RWPE2 (cell line): ENCODE data around the gene EFHD1.
"Not testable (repeated sequence)": the region's sequence is repeated elsewhere in the genome, so short reads cannot be mapped to it uniquely, and the experiment has no call there.

ENCODE experiments used
- ATAC-seq: fragments of 200-7000 bp; cut with Tn5 transposase; 3 replicates; pipeline ENCODE4 v1.9.1; 2021; ENCODE audit warnings: low read depth
- DNase-seq: peaks from one replicate; pipeline ENCODE4 v3.0.0-alpha.2; 2020; ENCODE audit warnings: low spot score
- H3K27ac ChIP-seq: fragments of 450-650 bp; 2 replicates; pipeline ENCODE4 v1.5.1; 2017; ENCODE audit warnings: mild to moderate bottlenecking; ENCODE audit not compliant: poor library complexity, severe bottlenecking
- H3K27me3 ChIP-seq: fragments of 250-450 bp; sonication (Bioruptor Pico); 2 replicates; pipeline ENCODE4 v1.5.1; 2021; ENCODE audit warnings: mild to moderate bottlenecking, moderate library complexity; ENCODE audit not compliant: insufficient read depth, poor library complexity, severe bottlenecking
- H3K36me3 ChIP-seq: fragments of 250-450 bp; sonication (Bioruptor Pico); 2 replicates; pipeline ENCODE4 v1.5.1; 2020; ENCODE audit warnings: low read depth, mild to moderate bottlenecking, moderate library complexity
- H3K4me1 ChIP-seq: fragments of 250-450 bp; sonication (Bioruptor Pico); 2 replicates; pipeline ENCODE4 v1.5.1; 2021; ENCODE audit warnings: mild to moderate bottlenecking, moderate library complexity; ENCODE audit not compliant: insufficient read depth, poor library complexity, severe bottlenecking
- H3K4me3 ChIP-seq: fragments of 250-450 bp; sonication (Bioruptor Pico); 2 replicates; pipeline ENCODE4 v1.5.1; 2021; ENCODE audit warnings: mild to moderate bottlenecking, moderate library complexity; ENCODE audit not compliant: severe bottlenecking
- H3K9me3 ChIP-seq: fragments of 250-450 bp; sonication (Bioruptor Pico); 2 replicates; pipeline ENCODE4 v1.5.1; 2021; ENCODE audit warnings: mild to moderate bottlenecking, moderate library complexity; ENCODE audit not compliant: severe bottlenecking
- CTCF ChIP-seq: fragments of 450-650 bp; IDR thresholded peaks from one replicate; pipeline ENCODE4 v1.5.1; 2017; ENCODE audit warnings: mild to moderate bottlenecking, moderate library complexity; ENCODE audit not compliant: poor library complexity, severe bottlenecking

EFHD1 gene

DNA sequence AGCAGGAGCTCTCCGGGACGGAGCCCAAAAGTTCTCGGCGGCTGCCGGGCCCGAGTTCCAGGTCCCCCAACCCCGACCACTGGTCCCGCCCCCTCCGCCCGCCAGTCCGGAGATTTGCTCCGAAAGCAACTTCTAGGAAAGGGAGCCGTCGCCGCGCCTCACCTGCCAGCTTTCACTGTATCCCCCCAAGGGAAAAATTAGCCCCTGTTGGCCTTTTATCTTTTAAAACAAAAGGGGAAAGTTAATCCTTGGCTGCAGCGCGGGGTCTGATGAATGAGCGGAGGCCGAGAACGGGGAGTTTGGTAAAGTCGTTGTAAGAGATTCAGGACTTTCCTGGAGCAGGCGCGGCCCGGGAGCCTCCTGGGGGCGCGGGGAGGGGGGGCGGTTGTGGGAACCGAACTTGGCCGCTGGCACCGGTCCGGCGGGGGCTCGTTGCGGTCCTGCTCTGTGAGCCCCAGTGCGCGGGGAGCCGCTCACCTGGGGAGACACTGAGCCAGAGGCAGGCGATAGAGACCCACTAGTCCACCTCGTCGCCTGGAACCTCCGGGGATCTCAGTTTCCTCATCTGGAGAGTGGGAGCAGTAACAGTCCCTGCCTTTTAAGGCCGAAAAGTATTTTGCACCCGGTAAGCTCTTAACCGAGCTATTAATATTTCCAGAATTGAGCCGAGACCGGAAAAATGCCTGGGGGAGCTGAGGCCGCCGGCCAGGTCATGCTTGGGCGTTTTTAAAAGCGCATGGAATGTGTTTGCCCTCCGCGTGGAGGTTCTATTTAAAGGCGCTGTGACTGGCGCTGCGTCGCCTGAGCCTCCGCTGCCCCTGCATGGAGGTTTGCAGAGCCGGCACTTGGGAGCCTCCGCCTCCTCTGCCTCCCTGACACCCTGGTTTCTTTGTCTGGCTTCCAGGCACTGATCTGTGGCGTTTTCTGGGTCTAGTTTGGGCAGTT lies 1.1 kb downstream of the EFHD1 start:
- TF ChIP-seq CTCF = no peak
- Histone ChIP-seq H3K27me3 (peaks cover 34% of the 10 kb centered on the region), H3K4me3 (no peak overlapping the region), H3K9me3 (no peaks in the 10 kb centered on the region), H3K4me1 (no peaks in the 10 kb centered on the region), H3K36me3 (no peaks in the 10 kb centered on the region), H3K27ac (no peak overlapping the region)
- ATAC-seq = no peak
- no peak for DNase-seq

GRCh38 chr2:232635376-232635775 lies 2.0 kb downstream of the EFHD1 start:
- H3K9me3 ChIP-seq, H3K4me3 ChIP-seq, H3K4me1 ChIP-seq, ATAC-seq, H3K36me3 ChIP-seq, DNase-seq, H3K27ac ChIP-seq: not testable (repeated sequence)
- H3K27me3 ChIP-seq = peaks cover 34% of the 10 kb centered on the region

- ATAC-seq = no peak
- H3K27me3 ChIP-seq = peaks cover 34% of the 10 kb centered on the region
- no peaks in the 10 kb centered on the region for H3K4me1 ChIP-seq
- no peaks in the 10 kb centered on the region for H3K36me3 ChIP-seq
- DNase-seq = no peak
- H3K27ac ChIP-seq = no peak overlapping the region
- no peak overlapping the region for H3K4me3 ChIP-seq
- H3K9me3 ChIP-seq = no peaks in the 10 kb centered on the region
- no peak for TF ChIP-seq CTCF
Measured at GRCh38 chr2:232635820-232636219, 2.4 kb downstream of the EFHD1 start.

DNA sequence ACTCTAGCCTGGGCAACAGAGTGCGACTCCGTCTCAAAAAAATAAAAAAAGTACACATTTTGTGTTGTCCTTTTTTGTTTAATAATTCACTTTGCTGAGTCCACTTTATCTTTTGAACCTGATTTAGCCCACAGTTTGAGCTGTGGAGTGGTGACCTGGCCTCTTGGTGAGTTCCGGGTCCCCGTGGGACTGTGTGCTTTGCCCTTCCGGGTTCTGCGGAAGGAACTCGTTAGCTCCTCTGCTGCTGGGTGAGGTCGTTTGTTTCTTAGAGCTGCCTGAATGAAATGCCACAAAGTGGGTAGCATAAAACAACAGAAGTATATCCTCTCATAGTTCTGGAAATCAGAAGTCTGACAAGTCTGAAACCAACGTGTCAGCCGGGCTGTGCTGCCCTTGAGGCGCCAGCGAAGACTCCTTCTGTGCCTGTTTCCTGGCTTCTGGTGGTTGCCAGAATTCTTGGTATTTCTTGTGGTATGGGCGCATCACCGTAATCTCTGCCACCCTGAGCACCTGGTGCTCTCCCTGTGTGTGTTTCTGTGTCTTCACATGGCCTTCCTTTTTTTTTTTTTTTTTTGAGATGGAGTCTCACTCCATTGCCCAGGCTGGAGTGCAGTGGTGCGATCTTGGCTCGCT lies 3.5 kb downstream of the EFHD1 start:
- Histone ChIP-seq H3K27ac (no peak overlapping the region), H3K27me3 (peaks cover 33% of the 10 kb centered on the region), H3K4me3 (no peak overlapping the region), H3K9me3 (no peaks in the 10 kb centered on the region), H3K36me3 (no peaks in the 10 kb centered on the region), H3K4me1 (no peaks in the 10 kb centered on the region)
- DNase-seq (no peak), ATAC-seq (no peak)
- no peak for TF ChIP-seq CTCF

DNA sequence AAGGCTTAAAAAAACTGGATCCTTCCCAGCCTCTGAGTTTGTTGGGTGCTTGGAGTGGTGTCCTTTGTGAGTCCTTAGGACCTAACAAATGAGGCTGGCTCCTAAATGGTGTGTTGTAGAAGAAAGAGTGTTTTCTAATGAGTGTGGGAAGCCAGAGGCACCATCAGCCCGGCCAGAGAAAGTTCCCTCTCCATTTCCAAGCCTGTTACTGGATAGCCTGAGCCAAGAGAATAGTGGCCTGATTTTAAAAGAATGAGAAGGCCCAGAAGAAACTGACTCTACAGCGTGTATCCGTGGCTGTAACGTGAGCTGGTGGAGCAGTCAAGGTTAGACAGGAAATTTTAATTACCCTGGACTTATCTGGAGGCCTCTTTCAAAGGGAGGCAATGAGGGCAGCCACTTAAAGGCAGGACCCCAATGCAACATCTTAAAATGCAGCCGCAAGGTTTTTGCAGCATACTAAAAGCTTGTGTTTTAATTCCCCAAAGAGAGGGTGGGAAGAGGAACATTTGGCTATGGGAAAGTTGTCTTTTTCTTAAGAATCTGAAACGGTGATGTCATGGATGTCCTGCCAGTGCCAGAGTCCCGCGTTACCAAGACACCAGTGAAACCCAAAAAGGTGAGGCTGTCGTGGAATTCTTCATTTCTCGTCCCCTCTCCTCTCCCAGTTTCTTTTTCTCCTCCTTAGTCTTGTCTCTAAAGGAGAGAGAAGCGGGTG lies 4.6 kb downstream of the EFHD1 start:
- H3K27ac ChIP-seq = no peak overlapping the region
- ATAC-seq (no peak), DNase-seq (no peak)
- H3K36me3 ChIP-seq = no peaks in the 10 kb centered on the region
- no peaks in the 10 kb centered on the region for H3K9me3 ChIP-seq
- no peak for TF ChIP-seq CTCF
- H3K4me1 ChIP-seq = no peaks in the 10 kb centered on the region
- H3K4me3 ChIP-seq = no peak overlapping the region
- H3K27me3 ChIP-seq = peaks cover 22% of the 10 kb centered on the region
